ENCODE measurements around the gene MCM10.

Gene MCM10

DNA sequence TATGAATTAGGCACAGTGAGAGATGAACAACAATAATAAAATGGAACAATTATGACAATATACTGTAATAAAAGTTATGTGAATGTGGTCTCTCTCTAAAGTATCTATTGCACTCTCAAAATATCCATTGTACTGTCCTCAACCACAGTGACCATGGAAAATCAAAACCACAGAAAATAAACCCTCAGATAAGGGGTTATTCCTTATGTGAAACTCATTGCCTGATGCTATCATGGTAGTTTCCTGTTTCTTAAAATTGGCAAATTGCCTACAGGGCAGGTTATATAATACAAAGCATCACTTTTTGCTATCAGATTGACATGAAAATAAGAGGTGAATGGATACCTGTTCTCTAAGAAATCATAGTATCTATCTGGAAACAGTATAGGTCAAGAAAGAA, 3.8 kb downstream of the MCM10 start:
- Histone ChIP-seq H3K27ac (ENCODE audit: low read depth, low read length) (no peak overlapping the region), H3K4me1 (ENCODE audit: control insufficient read depth, insufficient read depth, low read length) (0 out of 2 replicates have a peak, but pooled peaks cover 9% of the 10 kb centered on the region), H3K36me3 (ENCODE audit: control insufficient read depth, insufficient read depth, low read length) (peaks cover 62% of the 10 kb centered on the region), H3K9me3 (ENCODE audit: control insufficient read depth, insufficient read depth, low read length) (no peaks in the 10 kb centered on the region), H3K4me3 (ENCODE audit: low read depth, low read length) (no peak overlapping the region), H3K27me3 (ENCODE audit: control insufficient read depth, insufficient read depth, low read length) (no peaks in the 10 kb centered on the region), H3K9ac (ENCODE audit: low read depth, low read length) (no peak overlapping the region)

DNA sequence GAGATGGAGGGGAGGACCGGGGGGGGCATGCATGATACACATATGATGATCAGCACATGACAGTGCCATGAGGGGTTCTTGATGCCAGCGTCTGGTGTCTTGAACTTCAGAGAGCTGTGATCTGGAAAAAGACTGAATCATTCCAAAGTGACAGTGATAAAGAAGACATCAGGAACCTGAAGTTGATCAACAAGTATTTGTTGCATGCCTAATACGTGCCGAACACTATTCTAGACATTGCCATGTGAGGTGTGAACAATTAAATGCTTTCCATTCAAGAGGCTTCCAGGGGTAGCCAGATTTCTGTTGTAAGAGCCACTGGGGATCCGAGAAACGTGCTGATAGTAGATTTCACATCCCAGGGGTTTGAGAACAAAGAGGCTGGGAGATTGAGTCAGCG, 6.2 kb downstream of the MCM10 start:
- Histone ChIP-seq H3K4me3 (ENCODE audit: low read depth, low read length) (no peak overlapping the region), H3K36me3 (ENCODE audit: control insufficient read depth, insufficient read depth, low read length) (peaks cover 85% of the 10 kb centered on the region), H3K9ac (ENCODE audit: low read depth, low read length) (no peak overlapping the region), H3K27ac (ENCODE audit: low read depth, low read length) (no peak overlapping the region), H3K9me3 (ENCODE audit: control insufficient read depth, insufficient read depth, low read length) (no peaks in the 10 kb centered on the region), H3K27me3 (ENCODE audit: control insufficient read depth, insufficient read depth, low read length) (no peaks in the 10 kb centered on the region), H3K4me1 (ENCODE audit: control insufficient read depth, insufficient read depth, low read length) (no peaks in the 10 kb centered on the region)

DNA sequence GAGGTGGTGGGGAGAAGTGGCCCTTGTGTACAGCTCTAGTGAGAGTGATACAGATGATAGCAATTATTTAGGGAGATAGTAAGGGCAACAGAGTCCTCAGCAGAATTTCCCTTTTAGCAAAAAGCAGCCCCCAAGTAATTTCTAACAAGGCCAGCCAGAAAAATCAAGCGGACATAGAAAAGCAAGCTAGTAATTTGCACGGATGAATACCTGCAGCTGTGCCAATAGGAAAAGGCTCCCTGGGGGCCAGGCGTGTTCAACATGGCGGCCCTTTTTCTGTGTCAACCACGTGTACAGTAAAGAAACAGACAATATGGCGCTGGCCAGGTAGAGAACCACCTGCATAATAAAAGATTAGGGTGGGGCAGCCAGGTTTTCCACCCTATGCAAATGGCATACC, 7.4 kb downstream of the MCM10 start:
- no peaks in the 10 kb centered on the region for H3K9me3 ChIP-seq (ENCODE audit: control insufficient read depth, insufficient read depth, low read length)
- peaks cover 95% of the 10 kb centered on the region for H3K36me3 ChIP-seq (ENCODE audit: control insufficient read depth, insufficient read depth, low read length)
- H3K4me3 ChIP-seq (ENCODE audit: low read depth, low read length), result no peak overlapping the region
- no peaks in the 10 kb centered on the region for H3K27me3 ChIP-seq (ENCODE audit: control insufficient read depth, insufficient read depth, low read length)
- no peak overlapping the region for H3K27ac ChIP-seq (ENCODE audit: low read depth, low read length)
- no peaks in the 10 kb centered on the region for H3K4me1 ChIP-seq (ENCODE audit: control insufficient read depth, insufficient read depth, low read length)
- H3K9ac ChIP-seq (ENCODE audit: low read depth, low read length), result no peak overlapping the region

DNA sequence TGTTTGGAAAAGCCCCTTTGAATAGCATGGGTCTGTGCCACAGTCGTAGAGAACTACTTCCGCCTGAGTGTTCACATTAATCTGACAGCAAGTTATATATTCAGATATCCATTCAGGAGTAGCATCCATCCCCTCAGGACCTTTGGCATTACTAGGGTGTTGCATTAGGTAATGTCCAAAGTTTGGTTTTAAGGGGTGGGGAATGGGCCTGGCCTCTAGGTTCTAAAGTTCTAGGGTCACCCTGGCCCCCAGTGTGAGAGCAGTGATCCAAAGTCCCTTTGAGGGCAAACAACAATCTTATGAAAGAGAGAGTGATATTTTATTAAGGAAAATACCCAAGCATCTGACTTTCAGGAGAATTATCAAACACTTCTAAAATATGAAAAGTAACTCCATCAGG, 12.3 kb downstream of the MCM10 start:
- no peaks in the 10 kb centered on the region for H3K9me3 ChIP-seq (ENCODE audit: control insufficient read depth, insufficient read depth, low read length)
- H3K36me3 ChIP-seq (ENCODE audit: control insufficient read depth, insufficient read depth, low read length), result peaks cover 96% of the 10 kb centered on the region
- H3K9ac ChIP-seq (ENCODE audit: low read depth, low read length), result no peak overlapping the region
- no peak overlapping the region for H3K4me3 ChIP-seq (ENCODE audit: low read depth, low read length)
- no peak overlapping the region for H3K27ac ChIP-seq (ENCODE audit: low read depth, low read length)
- no peaks in the 10 kb centered on the region for H3K4me1 ChIP-seq (ENCODE audit: control insufficient read depth, insufficient read depth, low read length)
- H3K27me3 ChIP-seq (ENCODE audit: control insufficient read depth, insufficient read depth, low read length), result no peaks in the 10 kb centered on the region

DNA sequence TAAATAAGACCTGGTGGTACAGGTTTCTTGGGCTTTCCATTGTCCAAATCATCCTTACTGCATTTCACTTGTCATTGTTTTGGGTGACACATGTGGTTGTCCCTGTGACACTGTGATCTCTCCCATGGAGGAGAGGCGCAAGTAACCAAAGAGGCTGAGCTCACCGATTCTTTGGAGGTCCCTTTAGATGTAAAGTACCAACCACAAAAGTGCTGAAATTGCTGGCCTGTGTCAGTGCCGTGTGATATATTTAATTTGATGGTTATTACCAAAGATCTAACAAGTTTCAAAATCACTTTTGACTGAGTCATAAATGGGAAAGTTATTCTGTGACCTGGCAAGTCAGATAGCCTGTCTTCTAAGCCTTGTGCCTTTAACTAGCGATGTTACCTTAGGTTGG, 19.4 kb downstream of the MCM10 start:
- Histone ChIP-seq H3K4me1 (ENCODE audit: control insufficient read depth, insufficient read depth, low read length) (no peaks in the 10 kb centered on the region), H3K27me3 (ENCODE audit: control insufficient read depth, insufficient read depth, low read length) (no peaks in the 10 kb centered on the region), H3K36me3 (ENCODE audit: control insufficient read depth, insufficient read depth, low read length) (peaks cover 98% of the 10 kb centered on the region), H3K9me3 (ENCODE audit: control insufficient read depth, insufficient read depth, low read length) (no peaks in the 10 kb centered on the region), H3K4me3 (ENCODE audit: low read depth, low read length) (no peak overlapping the region), H3K27ac (ENCODE audit: low read depth, low read length) (no peak overlapping the region), H3K9ac (ENCODE audit: low read depth, low read length) (no peak overlapping the region)

DNA sequence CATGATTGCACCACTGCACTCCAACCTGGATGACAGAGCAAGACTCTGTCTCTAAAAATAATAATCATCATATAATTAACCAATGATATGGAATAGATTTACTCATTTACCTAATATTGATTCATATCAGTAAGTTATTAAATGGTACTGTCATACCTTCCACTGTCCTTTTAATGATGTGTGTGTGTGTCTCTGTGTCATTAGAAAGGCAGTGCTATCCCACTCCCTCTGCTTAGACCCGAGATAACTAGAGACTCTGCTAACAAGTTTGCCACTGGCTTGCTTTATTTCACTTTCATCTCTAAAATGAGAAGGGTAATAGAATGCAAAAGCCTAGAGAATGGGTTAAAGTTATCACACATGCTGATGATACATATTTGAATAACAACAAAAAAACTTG, 21.1 kb downstream of the MCM10 start:
- Histone ChIP-seq H3K4me3 (ENCODE audit: low read depth, low read length) (no peak overlapping the region), H3K36me3 (ENCODE audit: control insufficient read depth, insufficient read depth, low read length) (peaks cover 98% of the 10 kb centered on the region), H3K9ac (ENCODE audit: low read depth, low read length) (no peak overlapping the region), H3K9me3 (ENCODE audit: control insufficient read depth, insufficient read depth, low read length) (no peaks in the 10 kb centered on the region), H3K4me1 (ENCODE audit: control insufficient read depth, insufficient read depth, low read length) (no peaks in the 10 kb centered on the region), H3K27ac (ENCODE audit: low read depth, low read length) (no peak overlapping the region), H3K27me3 (ENCODE audit: control insufficient read depth, insufficient read depth, low read length) (no peaks in the 10 kb centered on the region)

DNA sequence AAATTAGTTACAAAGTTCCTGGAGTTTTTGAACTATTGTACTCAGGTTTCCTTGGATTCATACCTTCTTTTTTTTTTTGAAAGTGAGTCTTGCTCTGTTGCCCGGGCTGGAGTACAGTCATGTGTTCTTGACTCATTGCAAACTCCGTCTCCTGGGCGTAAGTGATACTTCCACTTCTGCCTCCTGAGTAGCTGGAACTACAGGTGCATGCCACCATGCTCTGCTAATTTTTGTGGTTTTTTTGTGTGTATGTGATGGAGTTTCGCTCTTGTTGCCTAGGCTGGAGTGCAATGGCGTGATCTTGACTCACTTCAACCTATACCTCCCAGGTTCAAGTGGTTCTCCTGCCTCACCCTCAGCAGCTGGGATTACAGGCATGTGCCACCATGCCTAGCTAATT, 22.3 kb downstream of the MCM10 start:
- Histone ChIP-seq H3K4me1 (ENCODE audit: control insufficient read depth, insufficient read depth, low read length) (no peaks in the 10 kb centered on the region), H3K27ac (ENCODE audit: low read depth, low read length) (no peak overlapping the region), H3K4me3 (ENCODE audit: low read depth, low read length) (no peak overlapping the region), H3K9ac (ENCODE audit: low read depth, low read length) (no peak overlapping the region), H3K9me3 (ENCODE audit: control insufficient read depth, insufficient read depth, low read length) (no peaks in the 10 kb centered on the region), H3K27me3 (ENCODE audit: control insufficient read depth, insufficient read depth, low read length) (no peaks in the 10 kb centered on the region), H3K36me3 (ENCODE audit: control insufficient read depth, insufficient read depth, low read length) (peaks cover 98% of the 10 kb centered on the region)

DNA sequence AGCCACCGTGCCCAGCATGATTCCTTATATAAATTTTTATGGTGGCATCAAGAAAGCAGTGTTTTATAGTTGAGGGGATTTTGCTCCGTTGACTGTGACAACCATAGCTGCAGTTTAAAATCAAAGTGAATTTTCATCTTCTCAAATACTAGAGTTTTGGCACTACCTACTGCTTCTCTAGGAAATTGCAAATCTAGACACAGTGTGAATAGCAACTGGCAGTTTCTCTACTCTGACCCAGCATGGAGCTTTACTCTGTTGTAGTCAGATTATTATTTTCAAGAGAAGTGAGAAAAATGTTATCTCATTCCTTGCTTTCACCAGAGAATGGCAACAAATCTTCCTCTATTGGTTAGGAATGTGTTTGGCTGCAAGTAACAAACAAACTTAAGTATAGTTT, 22.9 kb downstream of the MCM10 start:
- no peak overlapping the region for H3K4me3 ChIP-seq (ENCODE audit: low read depth, low read length)
- H3K9me3 ChIP-seq (ENCODE audit: control insufficient read depth, insufficient read depth, low read length), result no peaks in the 10 kb centered on the region
- no peak overlapping the region for H3K9ac ChIP-seq (ENCODE audit: low read depth, low read length)
- no peaks in the 10 kb centered on the region for H3K27me3 ChIP-seq (ENCODE audit: control insufficient read depth, insufficient read depth, low read length)
- H3K36me3 ChIP-seq (ENCODE audit: control insufficient read depth, insufficient read depth, low read length), result peaks cover 98% of the 10 kb centered on the region
- H3K4me1 ChIP-seq (ENCODE audit: control insufficient read depth, insufficient read depth, low read length), result no peaks in the 10 kb centered on the region
- no peak overlapping the region for H3K27ac ChIP-seq (ENCODE audit: low read depth, low read length)

DNA sequence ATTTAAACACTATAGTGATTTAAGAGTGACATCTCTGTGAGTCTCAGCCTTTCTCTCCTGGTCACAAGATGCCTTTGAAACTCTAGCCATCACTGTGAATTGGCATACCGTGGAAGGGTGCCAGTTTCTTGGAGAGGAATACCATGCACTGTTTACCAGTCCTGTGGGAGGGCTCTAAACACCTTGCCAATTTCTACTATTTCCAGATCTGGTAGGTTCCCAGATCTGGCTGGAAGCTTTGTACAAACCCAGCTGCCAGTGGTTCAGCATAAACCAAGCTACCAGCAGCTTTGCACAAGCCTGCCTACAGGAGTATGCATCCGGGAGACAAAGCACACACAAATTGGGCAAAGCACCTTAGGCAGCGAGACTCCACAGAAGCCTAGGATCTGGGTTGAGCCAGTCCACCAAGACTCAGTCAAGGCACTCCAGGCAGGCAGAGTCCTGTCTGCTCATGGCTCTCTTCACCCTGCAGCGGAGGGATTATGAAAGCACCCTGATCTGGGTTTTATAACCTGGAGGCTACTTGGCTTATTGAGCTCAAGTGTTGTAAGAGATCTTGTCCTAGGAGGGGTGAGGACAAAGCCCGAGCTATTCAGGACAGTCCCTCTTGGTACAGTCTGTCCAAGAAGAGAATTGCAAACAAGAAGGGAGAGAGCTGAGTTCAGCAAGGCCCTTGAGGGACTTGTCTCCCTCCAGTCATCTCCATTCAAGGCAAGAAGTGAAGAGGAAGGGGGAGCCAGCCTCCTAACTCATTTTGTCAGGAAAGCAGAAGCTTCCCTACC, 23.6 kb downstream of the MCM10 start:
- H3K36me3 ChIP-seq (ENCODE audit: control insufficient read depth, insufficient read depth, low read length), result peaks cover 98% of the 10 kb centered on the region
- no peaks in the 10 kb centered on the region for H3K4me1 ChIP-seq (ENCODE audit: control insufficient read depth, insufficient read depth, low read length)
- H3K9ac ChIP-seq (ENCODE audit: low read depth, low read length), result no peak overlapping the region
- H3K27ac ChIP-seq (ENCODE audit: low read depth, low read length), result no peak overlapping the region
- no peaks in the 10 kb centered on the region for H3K9me3 ChIP-seq (ENCODE audit: control insufficient read depth, insufficient read depth, low read length)
- H3K27me3 ChIP-seq (ENCODE audit: control insufficient read depth, insufficient read depth, low read length), result no peaks in the 10 kb centered on the region
- no peak overlapping the region for H3K4me3 ChIP-seq (ENCODE audit: low read depth, low read length)

DNA sequence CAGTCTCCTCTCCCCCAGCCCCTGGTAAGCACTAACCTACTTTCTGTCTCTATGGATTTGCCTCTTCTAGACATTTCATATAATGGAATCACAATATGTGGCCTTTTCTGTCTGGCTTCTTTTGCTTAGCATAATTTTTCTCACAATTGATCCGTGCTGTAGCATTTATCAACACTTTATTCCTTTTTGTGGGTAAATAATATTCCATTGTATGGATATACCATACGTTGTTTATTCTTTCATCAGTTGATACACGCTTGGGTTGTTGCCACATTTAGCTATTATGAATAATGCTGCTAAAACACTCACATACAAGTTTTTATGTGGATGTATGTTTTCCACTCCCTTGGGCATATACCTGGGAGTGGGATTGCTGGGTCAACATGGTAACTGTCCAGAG, 25.8 kb downstream of the MCM10 start:
- H3K27me3 ChIP-seq (ENCODE audit: control insufficient read depth, insufficient read depth, low read length), result no peaks in the 10 kb centered on the region
- peaks cover 100% of the 10 kb centered on the region for H3K36me3 ChIP-seq (ENCODE audit: control insufficient read depth, insufficient read depth, low read length)
- H3K9me3 ChIP-seq (ENCODE audit: control insufficient read depth, insufficient read depth, low read length), result no peaks in the 10 kb centered on the region
- H3K4me1 ChIP-seq (ENCODE audit: control insufficient read depth, insufficient read depth, low read length), result no peaks in the 10 kb centered on the region
- no peak overlapping the region for H3K27ac ChIP-seq (ENCODE audit: low read depth, low read length)
- no peak overlapping the region for H3K4me3 ChIP-seq (ENCODE audit: low read depth, low read length)
- H3K9ac ChIP-seq (ENCODE audit: low read depth, low read length), result no peak overlapping the region

DNA sequence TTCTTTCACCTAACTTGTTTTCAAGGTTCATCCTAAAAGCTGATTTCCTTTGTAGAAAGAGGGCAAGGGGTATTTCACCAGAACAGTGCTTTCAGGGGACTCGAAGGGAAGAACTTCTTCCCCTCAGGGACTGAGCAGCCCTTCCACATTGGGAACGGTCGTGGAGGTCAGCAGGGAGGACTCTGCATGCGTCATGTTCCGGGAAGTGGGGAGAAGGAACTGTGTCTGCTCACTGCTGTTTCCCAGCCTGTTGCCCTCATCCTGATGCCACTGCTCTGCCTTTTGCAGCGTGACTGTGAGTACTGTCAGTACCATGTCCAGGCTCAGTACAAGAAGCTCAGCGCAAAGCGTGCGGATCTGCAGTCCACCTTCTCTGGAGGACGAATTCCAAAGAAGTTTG, 27.2 kb downstream of the MCM10 start:
- Histone ChIP-seq H3K27me3 (ENCODE audit: control insufficient read depth, insufficient read depth, low read length) (no peaks in the 10 kb centered on the region), H3K27ac (ENCODE audit: low read depth, low read length) (no peak overlapping the region), H3K4me3 (ENCODE audit: low read depth, low read length) (no peak overlapping the region), H3K9ac (ENCODE audit: low read depth, low read length) (no peak overlapping the region), H3K36me3 (ENCODE audit: control insufficient read depth, insufficient read depth, low read length) (peaks cover 100% of the 10 kb centered on the region), H3K9me3 (ENCODE audit: control insufficient read depth, insufficient read depth, low read length) (no peaks in the 10 kb centered on the region), H3K4me1 (ENCODE audit: control insufficient read depth, insufficient read depth, low read length) (no peaks in the 10 kb centered on the region)

Data from HUES48 (cell line).